ENCODE measurements around the gene ERP29.

The ERP29 gene

GRCh38 chr12:111981987-111982386, 31.2 kb upstream of the ERP29 start:
- H2AK5ac ChIP-seq (ENCODE audit: low read length, severe bottlenecking) = no peak overlapping the region
- H3K9me3 ChIP-seq (ENCODE audit: control insufficient read depth, low read length) = peaks cover 3% of the 10 kb centered on the region
- no peak overlapping the region for H2BK12ac ChIP-seq (ENCODE audit: low read length in 2 of 2)
- no peak for DNase-seq
- H3K14ac ChIP-seq (ENCODE audit: low read length in 2 of 2) = no peak overlapping the region
- H4K91ac ChIP-seq (ENCODE audit: low read length) = no peak overlapping the region
- H2BK5ac ChIP-seq (ENCODE audit: low read depth, low read length, poor library complexity, severe bottlenecking) = no peak overlapping the region
- no peak overlapping the region for H2BK15ac ChIP-seq (ENCODE audit: low read depth, poor library complexity, severe bottlenecking)
- no peak overlapping the region for H4K8ac ChIP-seq (ENCODE audit: low read length)
- H3K23ac ChIP-seq (ENCODE audit: low read length in 2 of 2) = no peak overlapping the region
- no peak overlapping the region for H3K9ac ChIP-seq (ENCODE audit: low read length)
- H3K4me1 ChIP-seq (ENCODE audit: control insufficient read depth, insufficient read depth, low read depth, low read length) = no peaks in the 10 kb centered on the region
- H3K36me3 ChIP-seq (ENCODE audit: control insufficient read depth in 1 of 2, insufficient read depth in 2 of 2, low read depth in 1 of 2, low read length in 2 of 2) = no peaks in the 10 kb centered on the region
- H3K27ac ChIP-seq (ENCODE audit: low read length, poor library complexity, severe bottlenecking) = no peak overlapping the region
- WGBS = 73% methylated on average over 2 of the region's 2 CpGs
- H2BK120ac ChIP-seq (ENCODE audit: low read depth, low read length) = no peak overlapping the region
- no peaks in the 10 kb centered on the region for H3K79me1 ChIP-seq (replicated peaks; ENCODE audit: low read length, poor library complexity, severe bottlenecking)
- no peak overlapping the region for H3K4me2 ChIP-seq (ENCODE audit: low read length, poor library complexity, severe bottlenecking)
- no peak overlapping the region for H3K4me3 ChIP-seq (ENCODE audit: insufficient read depth in 1 of 2, low read depth in 1 of 2, low read length in 2 of 2)
- H3K18ac ChIP-seq (ENCODE audit: low read depth in 1 of 2, low read length in 2 of 2) = no peak overlapping the region
- H3K27me3 ChIP-seq (ENCODE audit: control insufficient read depth in 1 of 2, insufficient read depth in 1 of 2, low read length in 2 of 2) = no peaks in the 10 kb centered on the region
- no peak overlapping the region for H3K4ac ChIP-seq (ENCODE audit: low read depth in 1 of 2, low read length in 2 of 2)
- no peak overlapping the region for H2AFZ ChIP-seq (ENCODE audit: low read depth, low read length)

GRCh38 chr12:111984820-111985219, 28.4 kb upstream of the ERP29 start:
- Histone ChIP-seq H4K91ac (ENCODE audit: low read length) (no peak overlapping the region), H3K18ac (ENCODE audit: low read depth in 1 of 2, low read length in 2 of 2) (no peak overlapping the region), H3K4ac (ENCODE audit: low read depth in 1 of 2, low read length in 2 of 2) (no peak overlapping the region), H3K36me3 (ENCODE audit: control insufficient read depth in 1 of 2, insufficient read depth in 2 of 2, low read depth in 1 of 2, low read length in 2 of 2) (peaks cover 0 to 5% of the 10 kb centered on the region in 2 experiments), H2BK5ac (ENCODE audit: low read depth, low read length, poor library complexity, severe bottlenecking) (no peak overlapping the region), H2AFZ (ENCODE audit: low read depth, low read length) (no peak overlapping the region), H2BK120ac (ENCODE audit: low read depth, low read length) (no peak overlapping the region), H2BK12ac (ENCODE audit: low read length in 2 of 2) (no peak overlapping the region), H3K4me2 (ENCODE audit: low read length, poor library complexity, severe bottlenecking) (no peak overlapping the region), H3K79me1 (replicated peaks; ENCODE audit: low read length, poor library complexity, severe bottlenecking) (no peaks in the 10 kb centered on the region), H3K14ac (ENCODE audit: low read length in 2 of 2) (no peak overlapping the region), H4K8ac (ENCODE audit: low read length) (no peak overlapping the region), H2AK5ac (ENCODE audit: low read length, severe bottlenecking) (no peak overlapping the region), H3K9me3 (ENCODE audit: control insufficient read depth, low read length) (no peaks in the 10 kb centered on the region), H2BK15ac (ENCODE audit: low read depth, poor library complexity, severe bottlenecking) (no peak overlapping the region), H3K23ac (ENCODE audit: low read length in 2 of 2) (no peak overlapping the region), H3K9ac (ENCODE audit: low read length) (no peak overlapping the region), H3K4me1 (ENCODE audit: control insufficient read depth, insufficient read depth, low read depth, low read length) (no peaks in the 10 kb centered on the region), H3K27ac (ENCODE audit: low read length, poor library complexity, severe bottlenecking) (no peak overlapping the region), H3K27me3 (ENCODE audit: control insufficient read depth in 1 of 2, insufficient read depth in 1 of 2, low read length in 2 of 2) (no peaks in the 10 kb centered on the region), H3K4me3 (ENCODE audit: insufficient read depth in 1 of 2, low read depth in 1 of 2, low read length in 2 of 2) (no peak overlapping the region)
- no peak for DNase-seq
- WGBS = 93% methylated on average over 1 of the region's 2 CpGs

GRCh38 chr12:111991535-111991934, 21.7 kb upstream of the ERP29 start:
- H4K8ac ChIP-seq (ENCODE audit: low read length) = no peak overlapping the region
- WGBS = 100% methylated on average over 1 of the region's 2 CpGs
- peaks cover 0 to 5% of the 10 kb centered on the region in 2 experiments for H3K36me3 ChIP-seq (ENCODE audit: control insufficient read depth in 1 of 2, insufficient read depth in 2 of 2, low read depth in 1 of 2, low read length in 2 of 2)

DNA sequence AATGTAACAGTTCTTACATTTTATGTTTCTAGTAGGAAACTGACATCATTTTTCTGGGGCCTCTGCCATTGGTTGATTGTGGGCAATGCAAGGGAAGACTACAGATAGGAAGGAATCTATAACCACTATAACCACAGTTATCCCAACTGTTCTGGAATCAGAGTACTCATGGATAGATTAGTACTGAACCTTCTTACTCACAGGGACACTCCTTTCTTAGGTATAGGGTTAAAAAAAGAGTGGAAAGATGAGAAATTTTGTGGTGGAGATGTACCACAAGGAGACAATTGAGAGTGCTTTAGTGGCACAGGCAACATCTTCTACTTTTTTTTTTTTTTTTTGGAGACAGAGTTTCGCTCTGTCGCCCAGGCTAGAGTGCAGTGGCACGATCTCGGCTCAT, 21.3 kb upstream of the ERP29 start:
- no peak overlapping the region for H3K4me2 ChIP-seq (ENCODE audit: low read length, poor library complexity, severe bottlenecking)
- no CpG with 5 or more reads among the region's 4 CpGs for WGBS
- H3K4me3 ChIP-seq (ENCODE audit: insufficient read depth in 1 of 2, low read depth in 1 of 2, low read length in 2 of 2) = no peak overlapping the region
- no peak overlapping the region for H2BK5ac ChIP-seq (ENCODE audit: low read depth, low read length, poor library complexity, severe bottlenecking)
- H3K18ac ChIP-seq (ENCODE audit: low read depth in 1 of 2, low read length in 2 of 2) = no peak overlapping the region
- no peak overlapping the region for H4K8ac ChIP-seq (ENCODE audit: low read length)
- peak; percentile 26 for DNase-seq
- H2AK5ac ChIP-seq (ENCODE audit: low read length, severe bottlenecking) = no peak overlapping the region
- H3K4me1 ChIP-seq (ENCODE audit: control insufficient read depth, insufficient read depth, low read depth, low read length) = no peaks in the 10 kb centered on the region
- H2BK15ac ChIP-seq (ENCODE audit: low read depth, poor library complexity, severe bottlenecking) = no peak overlapping the region
- H3K23ac ChIP-seq (ENCODE audit: low read length in 2 of 2) = no peak overlapping the region
- no peak overlapping the region for H4K91ac ChIP-seq (ENCODE audit: low read length)
- H2AFZ ChIP-seq (ENCODE audit: low read depth, low read length) = no peak overlapping the region
- H2BK120ac ChIP-seq (ENCODE audit: low read depth, low read length) = no peak overlapping the region
- H2BK12ac ChIP-seq (ENCODE audit: low read length in 2 of 2) = no peak overlapping the region
- no peak overlapping the region for H3K14ac ChIP-seq (ENCODE audit: low read length in 2 of 2)
- no peaks in the 10 kb centered on the region for H3K9me3 ChIP-seq (ENCODE audit: control insufficient read depth, low read length)
- H3K9ac ChIP-seq (ENCODE audit: low read length) = no peak overlapping the region
- no peaks in the 10 kb centered on the region for H3K27me3 ChIP-seq (ENCODE audit: control insufficient read depth in 1 of 2, insufficient read depth in 1 of 2, low read length in 2 of 2)
- H3K4ac ChIP-seq (ENCODE audit: low read depth in 1 of 2, low read length in 2 of 2) = no peak overlapping the region
- peaks cover 0 to 5% of the 10 kb centered on the region in 2 experiments for H3K36me3 ChIP-seq (ENCODE audit: control insufficient read depth in 1 of 2, insufficient read depth in 2 of 2, low read depth in 1 of 2, low read length in 2 of 2)
- H3K79me1 ChIP-seq (replicated peaks; ENCODE audit: low read length, poor library complexity, severe bottlenecking) = no peaks in the 10 kb centered on the region
- no peak overlapping the region for H3K27ac ChIP-seq (ENCODE audit: low read length, poor library complexity, severe bottlenecking)

More at GRCh38 chr12:111991535-111991934, 21.7 kb upstream of the ERP29 start:
- H2AFZ ChIP-seq (ENCODE audit: low read depth, low read length) = no peak overlapping the region
- H3K9ac ChIP-seq (ENCODE audit: low read length) = no peak overlapping the region
- H2BK5ac ChIP-seq (ENCODE audit: low read depth, low read length, poor library complexity, severe bottlenecking) = no peak overlapping the region
- H3K18ac ChIP-seq (ENCODE audit: low read depth in 1 of 2, low read length in 2 of 2) = no peak overlapping the region
- H3K4me3 ChIP-seq (ENCODE audit: insufficient read depth in 1 of 2, low read depth in 1 of 2, low read length in 2 of 2) = no peak overlapping the region
- no peak for DNase-seq
- no peak overlapping the region for H2BK120ac ChIP-seq (ENCODE audit: low read depth, low read length)
- H3K23ac ChIP-seq (ENCODE audit: low read length in 2 of 2) = no peak overlapping the region
- H3K27ac ChIP-seq (ENCODE audit: low read length, poor library complexity, severe bottlenecking) = no peak overlapping the region
- no peaks in the 10 kb centered on the region for H3K9me3 ChIP-seq (ENCODE audit: control insufficient read depth, low read length)
- H3K4ac ChIP-seq (ENCODE audit: low read depth in 1 of 2, low read length in 2 of 2) = no peak overlapping the region
- no peaks in the 10 kb centered on the region for H3K27me3 ChIP-seq (ENCODE audit: control insufficient read depth in 1 of 2, insufficient read depth in 1 of 2, low read length in 2 of 2)
- no peaks in the 10 kb centered on the region for H3K4me1 ChIP-seq (ENCODE audit: control insufficient read depth, insufficient read depth, low read depth, low read length)
- no peak overlapping the region for H3K4me2 ChIP-seq (ENCODE audit: low read length, poor library complexity, severe bottlenecking)
- H3K14ac ChIP-seq (ENCODE audit: low read length in 2 of 2) = no peak overlapping the region
- H3K79me1 ChIP-seq (replicated peaks; ENCODE audit: low read length, poor library complexity, severe bottlenecking) = no peaks in the 10 kb centered on the region
- no peak overlapping the region for H2BK12ac ChIP-seq (ENCODE audit: low read length in 2 of 2)
- H2BK15ac ChIP-seq (ENCODE audit: low read depth, poor library complexity, severe bottlenecking) = no peak overlapping the region
- H2AK5ac ChIP-seq (ENCODE audit: low read length, severe bottlenecking) = no peak overlapping the region
- H4K91ac ChIP-seq (ENCODE audit: low read length) = no peak overlapping the region
